Spleen (tissue), 11 donors: Measurements from ENCODE around the gene ADD2. TPM values are rescaled to one million over a fixed set of nuclear protein-coding genes. Genes with fewer than 3 reads are reported as not detected.

Experiments used
- DNase-seq: peaks from one replicate; pipeline ENCODE4 v3.0.0-alpha.2; 2020
- H3K27ac ChIP-seq, 8 donors: fragments of 200-600 bp; sonication (generic) in 7 of 8; 1 replicate in 4 of 8; 2 replicates in 4 of 8; pipeline versions ENCODE4 v1.5.0 to v1.8.0; 2016 to 2021; ENCODE audit warnings: inconsistent platforms in 4 of 8, mild to moderate bottlenecking in 4 of 8, moderate library complexity in 1 of 8
- H3K27me3 ChIP-seq, 7 donors: fragments of 200-600 bp; sonication (generic) in 6 of 7; replicated peaks in 1 of 7; 1 replicate in 4 of 7; 2 replicates in 3 of 7; pipeline versions ENCODE4 v1.5.0 to v1.8.0; 2016 to 2021; ENCODE audit warnings: inconsistent platforms in 3 of 7, mild to moderate bottlenecking in 1 of 7
- H3K36me3 ChIP-seq, 6 donors: fragments of 200-600 bp; sonication (generic) in 5 of 6; 1 replicate in 4 of 6; 2 replicates in 2 of 6; pipeline versions ENCODE4 v1.5.0 to v1.8.0; 2016 to 2021; ENCODE audit warnings: inconsistent platforms in 2 of 6
- H3K4me1 ChIP-seq, 6 donors: fragments of 200-600 bp; sonication (generic) in 5 of 6; 1 replicate in 3 of 6; 2 replicates in 3 of 6; pipeline versions ENCODE4 v1.5.0 to v1.8.0; 2016 to 2021; ENCODE audit warnings: inconsistent platforms in 3 of 6
- H3K4me3 ChIP-seq, 8 donors: fragments of 200-600 bp; sonication (generic) in 7 of 8; 1 replicate in 4 of 8; 2 replicates in 4 of 8; pipeline versions ENCODE4 v1.5.0 to v1.8.0; 2016 to 2021; ENCODE audit warnings: inconsistent platforms in 4 of 8, mild to moderate bottlenecking in 4 of 8, moderate library complexity in 2 of 8
- H3K9me3 ChIP-seq, 8 donors: fragments of 200-600 bp; sonication (generic) in 7 of 8; 1 replicate in 4 of 8; 2 replicates in 4 of 8; pipeline versions ENCODE4 v1.5.0 to v1.8.0; 2016 to 2021; ENCODE audit warnings: inconsistent platforms in 4 of 8
- POLR2A ChIP-seq, 3 donors: fragments of 450-650 bp; IDR thresholded peaks; one replicate each; pipeline ENCODE4 v1.5.1; 2017; ENCODE audit warnings: antibody characterized with exemption in 3 of 3, mild to moderate bottlenecking in 1 of 3
- POLR2AphosphoS5 ChIP-seq, 3 donors: sonication (generic); formaldehyde crosslinking; IDR thresholded peaks; one replicate each; pipeline ENCODE4 v1.5.1; 2017; ENCODE audit warnings: antibody characterized with exemption in 3 of 3
- WGBS, 5 donors: extraction: QIAGEN DNeasy Blood & Tissue Kit in 3 of 5; methylation state at CpG; one replicate each; pipeline versions ENCODE4 v1.1.5 to v1.1.7; 2013 to 2018; 5-methylcytosine and 5-hydroxymethylcytosine counted together
- intact Hi-C: fragments of 100-400 bp; cut with DNase I; formaldehyde crosslinking; loops from one replicate; pipeline ENCODE4 v1.15.0; 2023; ENCODE audit warnings: low total_unique reads
- polyA plus RNA-seq, 3 donors: library from polyadenylated mRNA; stranded (reverse); fragments of 200-250 nt; gene quantifications; one replicate each; pipeline ENCODE4 v1.2.1, GENCODE V29; 2013
- total RNA-seq, 7 donors: library from RNA; depleted of rRNA in 3 of 7; stranded (reverse); fragments of >200 nt in 3 of 7; fragmentation: NEBNext Ultra II Directional in 4 of 7; extraction: Animal tissue kit (Norgen Biotek cat#: 25700) in 4 of 7; gene quantifications; one replicate each; pipeline versions ENCODE4 v1.1.0 to v1.2.1, GENCODE V29; 2016 to 2021
- TF ChIP-seq, protein P1 (sequence below), 11 experiments: fragments of 200-600 bp in 7 of 11; fragments of 450-650 bp in 4 of 11; sonication (generic) in 4 of 11; IDR thresholded peaks in 8 of 11; conservative IDR thresholded peaks in 3 of 11; 1 replicate in 7 of 11; 2 replicates in 4 of 11; pipeline versions ENCODE4 v1.4.0 to v1.8.0; 2016 to 2021; ENCODE audit warnings: antibody characterized with exemption in 11 of 11, inconsistent platforms in 4 of 11, mild to moderate bottlenecking in 1 of 11
- donor health status: healthy with polysubstance abuse.
- donor health status: DM: no; HTN: no; CAD: no; lungs with moderate emphysema.
- donor health status: DM: no; HTN: no; CAD: no.
- donor health status: Bipolar disorder and iron deficiency.
- donor health status: healthy.
- donor health status: DM: no; HTN: no; CAD: no.
- donor health status: DM: yes; HTN: yes; CAD: no.

ADD2 gene
- total and polyA plus RNA-seq, 10 donors, result 0.47 to 7.1 (median 3.8) TPM

DNA sequence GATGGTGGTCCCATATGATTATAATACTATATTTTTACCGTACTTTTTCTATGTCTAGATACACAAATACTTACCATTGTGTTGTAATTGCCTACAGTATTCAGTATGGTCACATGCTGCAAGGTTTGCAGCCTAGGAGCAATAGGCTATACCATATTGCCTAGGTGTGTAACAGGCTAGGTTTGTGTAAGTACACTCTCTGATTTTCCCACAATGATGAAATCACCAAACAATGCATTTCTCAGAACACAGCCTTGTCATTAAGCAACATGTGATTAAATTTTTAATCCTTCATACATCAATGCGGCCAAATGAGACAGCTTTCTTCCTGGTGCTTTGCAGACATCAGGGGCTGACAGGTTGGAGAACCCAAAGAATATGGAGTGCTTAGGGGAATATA, 37.3 kb downstream of the ADD2 start:
- TF ChIP-seq, protein P1, sequence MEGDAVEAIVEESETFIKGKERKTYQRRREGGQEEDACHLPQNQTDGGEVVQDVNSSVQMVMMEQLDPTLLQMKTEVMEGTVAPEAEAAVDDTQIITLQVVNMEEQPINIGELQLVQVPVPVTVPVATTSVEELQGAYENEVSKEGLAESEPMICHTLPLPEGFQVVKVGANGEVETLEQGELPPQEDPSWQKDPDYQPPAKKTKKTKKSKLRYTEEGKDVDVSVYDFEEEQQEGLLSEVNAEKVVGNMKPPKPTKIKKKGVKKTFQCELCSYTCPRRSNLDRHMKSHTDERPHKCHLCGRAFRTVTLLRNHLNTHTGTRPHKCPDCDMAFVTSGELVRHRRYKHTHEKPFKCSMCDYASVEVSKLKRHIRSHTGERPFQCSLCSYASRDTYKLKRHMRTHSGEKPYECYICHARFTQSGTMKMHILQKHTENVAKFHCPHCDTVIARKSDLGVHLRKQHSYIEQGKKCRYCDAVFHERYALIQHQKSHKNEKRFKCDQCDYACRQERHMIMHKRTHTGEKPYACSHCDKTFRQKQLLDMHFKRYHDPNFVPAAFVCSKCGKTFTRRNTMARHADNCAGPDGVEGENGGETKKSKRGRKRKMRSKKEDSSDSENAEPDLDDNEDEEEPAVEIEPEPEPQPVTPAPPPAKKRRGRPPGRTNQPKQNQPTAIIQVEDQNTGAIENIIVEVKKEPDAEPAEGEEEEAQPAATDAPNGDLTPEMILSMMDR (IDR thresholded peaks at IDR 0.05 in 8 of 11, conservative IDR thresholded peaks at IDR 0.05 in 3 of 11), result no peak
- TF ChIP-seq POLR2AphosphoS5 (IDR thresholded peaks at IDR 0.05) (no peak), POLR2A (IDR thresholded peaks at IDR 0.05) (no peak)
- Histone ChIP-seq H3K27me3 (peaks cover 0 to 15% (median 0%) of the 10 kb centered on the region in 7 donors), H3K4me3 (no peak overlapping the region), H3K27ac (no peak overlapping the region), H3K36me3 (no peaks in the 10 kb centered on the region), H3K9me3 (no peaks in the 10 kb centered on the region), H3K4me1 (peaks cover 0 to 7% (median 0%) of the 10 kb centered on the region in 6 donors)
- no peak for DNase-seq
- intact Hi-C loops, result no loop called here
- WGBS, 5 donors, result 74 to 94% (median 91%) methylated on average over 2 of the region's 2 CpGs

DNA sequence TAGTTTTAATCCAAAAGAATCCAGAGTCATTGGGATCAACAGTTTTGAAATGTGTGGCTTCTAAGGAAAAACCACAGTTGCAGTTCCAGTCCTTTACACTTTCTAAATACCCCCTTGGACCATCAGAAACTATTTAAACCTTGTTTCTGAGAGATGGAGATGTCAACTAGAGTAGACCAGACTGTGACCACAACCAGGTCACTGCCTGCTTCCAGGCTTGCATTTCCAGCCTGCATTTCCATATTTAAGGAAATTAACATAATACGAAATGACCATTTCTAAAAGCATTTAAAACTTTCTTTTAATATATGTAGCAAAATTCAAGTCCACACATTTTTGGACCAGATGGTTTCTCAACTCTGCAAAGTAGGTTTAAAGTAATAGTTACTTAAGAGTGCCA, 38.4 kb downstream of the ADD2 start:
- Histone ChIP-seq H3K4me1 (no peaks in the 10 kb centered on the region), H3K9me3 (no peaks in the 10 kb centered on the region), H3K27ac (no peak overlapping the region), H3K4me3 (no peak overlapping the region), H3K27me3 (peaks cover 0 to 10% (median 0%) of the 10 kb centered on the region in 7 donors), H3K36me3 (no peaks in the 10 kb centered on the region)
- TF ChIP-seq, protein P1 (IDR thresholded peaks at IDR 0.05 in 8 of 11, conservative IDR thresholded peaks at IDR 0.05 in 3 of 11), result no peak
- TF ChIP-seq POLR2A (IDR thresholded peaks at IDR 0.05) (no peak), POLR2AphosphoS5 (IDR thresholded peaks at IDR 0.05) (no peak)
- intact Hi-C loops, result no loop called here
- WGBS, 5 donors, result 84 to 93% (median 89%) methylated on average over 1 of the region's 1 CpG
- DNase-seq, result no peak

DNA sequence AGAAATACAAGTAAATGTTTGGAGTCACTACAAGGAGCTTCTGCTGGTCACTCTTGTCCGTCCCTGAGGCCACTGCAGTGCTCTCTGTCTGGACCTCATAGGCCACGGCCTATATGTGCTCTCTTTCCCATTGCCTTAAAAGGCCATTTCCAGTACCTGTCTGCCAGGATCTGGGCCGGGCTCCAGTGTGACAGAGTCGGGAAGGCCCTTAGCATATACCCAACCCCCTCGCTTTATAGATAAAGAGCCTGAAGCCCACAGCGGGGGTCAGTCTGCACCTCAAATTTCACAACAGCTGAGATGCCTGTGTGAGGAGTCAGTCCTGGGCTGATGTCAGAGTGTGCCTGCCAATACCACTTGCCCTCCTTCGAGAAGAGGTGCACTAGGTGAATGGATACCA, 39.9 kb downstream of the ADD2 start:
- Histone ChIP-seq H3K4me1 (no peaks in the 10 kb centered on the region), H3K27ac (no peak overlapping the region), H3K9me3 (no peaks in the 10 kb centered on the region), H3K36me3 (no peaks in the 10 kb centered on the region), H3K4me3 (no peak overlapping the region), H3K27me3 (no peaks in the 10 kb centered on the region)
- WGBS, 5 donors, result 69 to 83% (median 81%) methylated on average over 7 of the region's 7 CpGs
- TF ChIP-seq, protein P1 (IDR thresholded peaks at IDR 0.05 in 8 of 11, conservative IDR thresholded peaks at IDR 0.05 in 3 of 11), result no peak
- no peak for TF ChIP-seq POLR2A (IDR thresholded peaks at IDR 0.05)
- TF ChIP-seq POLR2AphosphoS5 (IDR thresholded peaks at IDR 0.05), result no peak
- intact Hi-C loops, result no loop called here
- no peak for DNase-seq

DNA sequence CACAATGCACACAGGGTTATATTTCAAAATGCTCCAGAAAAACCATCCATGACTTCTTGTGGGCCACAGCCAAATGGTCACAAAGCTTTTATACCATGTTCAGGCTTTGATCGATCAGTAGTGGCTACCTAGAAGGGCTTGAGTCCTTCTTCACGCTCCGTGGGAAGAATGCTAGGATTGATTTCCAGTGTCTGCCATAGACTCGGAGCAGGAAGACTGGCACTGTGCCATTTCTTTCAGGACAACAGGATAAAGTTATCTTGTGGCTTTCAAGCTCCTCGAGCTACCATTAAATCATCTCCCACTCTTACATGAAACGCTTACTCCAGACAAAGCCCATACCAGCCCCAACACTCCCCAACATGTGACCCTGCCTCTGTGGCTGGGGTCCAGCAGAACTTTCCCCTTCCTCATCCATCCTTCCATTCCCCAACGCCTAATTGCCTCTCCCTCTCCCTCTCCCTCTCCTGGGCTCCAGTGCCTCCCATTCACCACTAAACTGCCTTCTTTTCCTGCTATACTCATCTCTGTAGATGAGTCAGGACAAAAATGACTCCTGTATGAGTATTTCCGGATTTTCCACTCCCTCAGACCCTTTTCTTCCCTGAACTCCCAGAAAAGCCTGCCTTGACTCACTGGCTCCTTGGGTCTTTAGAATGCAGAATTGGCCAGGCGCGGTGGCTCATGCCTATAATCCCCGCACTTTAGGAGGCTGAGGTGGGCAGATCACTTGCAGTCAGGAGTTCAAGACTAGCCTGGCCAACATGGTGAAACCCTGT, 40.9 kb downstream of the ADD2 start:
- Histone ChIP-seq H3K9me3 (no peaks in the 10 kb centered on the region), H3K4me1 (no peaks in the 10 kb centered on the region), H3K27me3 (no peaks in the 10 kb centered on the region), H3K4me3 (no peak overlapping the region), H3K36me3 (no peaks in the 10 kb centered on the region), H3K27ac (no peak overlapping the region)
- intact Hi-C loops, result no loop called here
- WGBS, 5 donors, result 81 to 88% (median 85%) methylated on average over 11 of the region's 11 CpGs
- TF ChIP-seq POLR2AphosphoS5 (IDR thresholded peaks at IDR 0.05), result no peak
- TF ChIP-seq, protein P1 (IDR thresholded peaks at IDR 0.05 in 8 of 11, conservative IDR thresholded peaks at IDR 0.05 in 3 of 11), result no peak
- TF ChIP-seq POLR2A (IDR thresholded peaks at IDR 0.05), result no peak
- no peak for DNase-seq
